ENCODE data around the gene CLEC7A.

DNA sequence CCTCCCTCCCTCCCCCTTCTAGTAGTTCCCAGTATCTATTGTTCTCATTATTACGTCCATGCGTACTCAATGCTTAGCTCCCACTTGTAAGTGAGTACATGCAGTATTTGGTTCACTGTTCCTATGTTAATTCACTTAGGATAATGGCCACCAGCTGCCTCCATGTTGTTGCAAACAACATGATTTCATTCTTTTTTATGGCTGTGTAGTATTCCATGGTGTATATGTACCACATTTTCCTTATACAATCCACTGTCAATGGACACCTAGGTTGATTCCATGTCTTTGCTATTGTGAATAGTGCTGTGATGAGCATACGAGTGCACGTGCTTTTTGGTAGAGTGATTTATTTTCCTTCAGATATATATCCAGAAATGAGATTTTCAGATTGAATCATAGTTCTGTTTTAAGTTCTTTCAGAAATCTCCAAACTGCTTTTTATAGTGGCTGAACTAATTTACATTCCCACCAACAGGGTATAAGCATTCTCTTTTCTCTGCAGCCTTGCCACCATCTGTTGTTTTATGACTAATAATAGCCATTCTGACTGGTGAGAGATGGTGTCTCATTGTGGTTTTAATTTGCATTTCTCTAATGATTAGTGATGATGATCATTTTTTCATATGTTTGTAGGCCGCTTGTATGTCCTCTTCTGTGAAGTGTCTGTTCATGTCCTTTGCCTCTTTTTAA is 17.9 kb upstream of the CLEC7A start:
- TF ChIP-seq, protein P1, sequence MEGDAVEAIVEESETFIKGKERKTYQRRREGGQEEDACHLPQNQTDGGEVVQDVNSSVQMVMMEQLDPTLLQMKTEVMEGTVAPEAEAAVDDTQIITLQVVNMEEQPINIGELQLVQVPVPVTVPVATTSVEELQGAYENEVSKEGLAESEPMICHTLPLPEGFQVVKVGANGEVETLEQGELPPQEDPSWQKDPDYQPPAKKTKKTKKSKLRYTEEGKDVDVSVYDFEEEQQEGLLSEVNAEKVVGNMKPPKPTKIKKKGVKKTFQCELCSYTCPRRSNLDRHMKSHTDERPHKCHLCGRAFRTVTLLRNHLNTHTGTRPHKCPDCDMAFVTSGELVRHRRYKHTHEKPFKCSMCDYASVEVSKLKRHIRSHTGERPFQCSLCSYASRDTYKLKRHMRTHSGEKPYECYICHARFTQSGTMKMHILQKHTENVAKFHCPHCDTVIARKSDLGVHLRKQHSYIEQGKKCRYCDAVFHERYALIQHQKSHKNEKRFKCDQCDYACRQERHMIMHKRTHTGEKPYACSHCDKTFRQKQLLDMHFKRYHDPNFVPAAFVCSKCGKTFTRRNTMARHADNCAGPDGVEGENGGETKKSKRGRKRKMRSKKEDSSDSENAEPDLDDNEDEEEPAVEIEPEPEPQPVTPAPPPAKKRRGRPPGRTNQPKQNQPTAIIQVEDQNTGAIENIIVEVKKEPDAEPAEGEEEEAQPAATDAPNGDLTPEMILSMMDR (IDR thresholded peaks at IDR 0.05 in 2 of 3, conservative IDR thresholded peaks at IDR 0.05 in 1 of 3; ENCODE audit: borderline replicate concordance in 1 of 3, insufficient read depth in 1 of 3, low read depth in 2 of 3, low read length in 2 of 3), result no peak
- TF ChIP-seq FOSL1 (IDR thresholded peaks at IDR 0.05; ENCODE audit: low read depth) (no peak), RAD21 (IDR thresholded peaks at IDR 0.05; ENCODE audit: low read depth) (no peak), CBX3 (IDR thresholded peaks at IDR 0.05; ENCODE audit: low read depth) (no peak)
